HEK293T (cell line): ENCODE results near the gene YPEL1.
"Not testable (repeated sequence)": the region's sequence is repeated elsewhere in the genome, so short reads cannot be mapped to it uniquely, and the experiment has no call there.

Source experiments
- FOXM1 ChIP-seq: fragments of 450-650 bp; IDR thresholded peaks from 2 replicates; pipeline ENCODE4 v1.6.1; 2017; ENCODE audit warnings: mild to moderate bottlenecking, borderline replicate concordance
- SP1 ChIP-seq: fragments of 450-650 bp; IDR thresholded peaks from 2 replicates; pipeline ENCODE4 v1.6.1; 2017
- SUZ12 ChIP-seq: fragments of 450-650 bp; IDR thresholded peaks from 2 replicates; pipeline ENCODE4 v1.6.1; 2016; ENCODE audit warnings: mild to moderate bottlenecking
- ZNF384 ChIP-seq: fragments of 450-650 bp; IDR thresholded peaks from 2 replicates; pipeline ENCODE4 v1.6.1; 2016

DNA sequence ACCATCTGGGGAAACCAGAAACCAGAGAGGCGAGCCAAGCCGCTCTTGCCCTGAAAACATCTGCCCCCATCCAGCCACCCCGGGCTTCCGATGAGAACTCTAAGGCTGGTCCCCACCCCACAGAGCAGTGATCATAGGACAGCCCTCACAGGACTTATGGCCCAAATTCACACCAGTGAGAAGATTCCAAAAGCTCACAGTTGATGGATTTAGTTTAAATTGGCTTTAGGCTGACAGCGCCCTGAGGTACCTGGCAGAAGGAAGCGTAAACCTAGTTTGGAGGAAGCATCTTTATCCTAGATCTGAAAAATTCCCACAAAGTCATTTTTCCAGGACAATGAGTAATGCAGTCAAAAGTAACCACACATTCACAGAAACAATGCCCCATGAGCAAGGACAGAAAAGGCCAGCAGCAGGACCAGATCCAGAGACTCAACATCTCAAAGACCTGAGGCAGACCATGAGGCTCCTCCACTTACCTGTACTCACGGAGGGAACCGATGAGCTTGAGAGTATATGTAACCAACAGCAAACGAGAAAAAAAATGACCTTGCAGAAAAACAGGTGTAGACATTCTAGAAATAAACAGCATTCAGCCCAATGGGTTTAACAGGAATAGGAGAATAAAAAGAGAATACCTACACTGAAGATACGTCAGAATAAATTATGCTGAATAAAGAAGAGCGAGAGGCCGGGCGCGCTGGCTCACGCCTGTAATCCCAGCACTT is 19.0 kb downstream of the YPEL1 start:
- not testable (repeated sequence) for TF ChIP-seq SP1, FOXM1, SUZ12, ZNF384
